ENCODE results near the gene STYXL2.

DNA sequence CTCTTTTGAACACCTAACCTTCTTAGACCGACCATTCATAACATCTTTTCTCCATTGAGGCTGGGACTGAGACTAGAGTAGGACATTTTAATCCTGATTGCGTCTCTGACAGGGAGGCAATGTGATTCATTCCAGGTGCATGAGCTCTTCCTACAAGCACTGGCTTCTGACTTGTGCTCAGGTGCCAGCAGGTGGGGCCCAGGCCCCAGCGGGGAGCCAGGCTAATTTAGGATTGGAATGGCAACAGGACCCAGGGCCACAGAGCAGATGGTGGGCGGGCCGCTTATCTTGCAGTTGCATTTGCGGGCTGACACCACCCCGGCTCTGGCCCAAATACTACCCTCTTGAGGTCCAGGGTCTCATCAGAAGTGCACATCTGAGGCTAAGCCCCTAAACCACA lies 7.8 kb upstream of the STYXL2 start:
- TF ChIP-seq, protein P1, sequence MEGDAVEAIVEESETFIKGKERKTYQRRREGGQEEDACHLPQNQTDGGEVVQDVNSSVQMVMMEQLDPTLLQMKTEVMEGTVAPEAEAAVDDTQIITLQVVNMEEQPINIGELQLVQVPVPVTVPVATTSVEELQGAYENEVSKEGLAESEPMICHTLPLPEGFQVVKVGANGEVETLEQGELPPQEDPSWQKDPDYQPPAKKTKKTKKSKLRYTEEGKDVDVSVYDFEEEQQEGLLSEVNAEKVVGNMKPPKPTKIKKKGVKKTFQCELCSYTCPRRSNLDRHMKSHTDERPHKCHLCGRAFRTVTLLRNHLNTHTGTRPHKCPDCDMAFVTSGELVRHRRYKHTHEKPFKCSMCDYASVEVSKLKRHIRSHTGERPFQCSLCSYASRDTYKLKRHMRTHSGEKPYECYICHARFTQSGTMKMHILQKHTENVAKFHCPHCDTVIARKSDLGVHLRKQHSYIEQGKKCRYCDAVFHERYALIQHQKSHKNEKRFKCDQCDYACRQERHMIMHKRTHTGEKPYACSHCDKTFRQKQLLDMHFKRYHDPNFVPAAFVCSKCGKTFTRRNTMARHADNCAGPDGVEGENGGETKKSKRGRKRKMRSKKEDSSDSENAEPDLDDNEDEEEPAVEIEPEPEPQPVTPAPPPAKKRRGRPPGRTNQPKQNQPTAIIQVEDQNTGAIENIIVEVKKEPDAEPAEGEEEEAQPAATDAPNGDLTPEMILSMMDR (IDR thresholded peaks at IDR 0.05) = no peak
- no peak for TF ChIP-seq POLR2A (IDR thresholded peaks at IDR 0.05)

Data from esophagus squamous epithelium (tissue), 4 donors.